SK-N-SH treated with all-trans-retinoic acid at 6 μM for 48 hours (cell line): ENCODE measurements around the gene RASL12.

ENCODE experiments used
- RARB ChIP-seq: fragments of 250-450 bp; sonication (Bioruptor Pico); IDR thresholded peaks from 2 replicates; pipeline ENCODE4 v1.8.0; 2021; ENCODE audit warnings: mild to moderate bottlenecking, moderate library complexity
- ZNF8 ChIP-seq: fragments of 450-650 bp; formaldehyde crosslinking; IDR thresholded peaks from 2 replicates; pipeline ENCODE4 v1.5.0; 2020; ENCODE audit warnings: mild to moderate bottlenecking, moderate library complexity

DNA sequence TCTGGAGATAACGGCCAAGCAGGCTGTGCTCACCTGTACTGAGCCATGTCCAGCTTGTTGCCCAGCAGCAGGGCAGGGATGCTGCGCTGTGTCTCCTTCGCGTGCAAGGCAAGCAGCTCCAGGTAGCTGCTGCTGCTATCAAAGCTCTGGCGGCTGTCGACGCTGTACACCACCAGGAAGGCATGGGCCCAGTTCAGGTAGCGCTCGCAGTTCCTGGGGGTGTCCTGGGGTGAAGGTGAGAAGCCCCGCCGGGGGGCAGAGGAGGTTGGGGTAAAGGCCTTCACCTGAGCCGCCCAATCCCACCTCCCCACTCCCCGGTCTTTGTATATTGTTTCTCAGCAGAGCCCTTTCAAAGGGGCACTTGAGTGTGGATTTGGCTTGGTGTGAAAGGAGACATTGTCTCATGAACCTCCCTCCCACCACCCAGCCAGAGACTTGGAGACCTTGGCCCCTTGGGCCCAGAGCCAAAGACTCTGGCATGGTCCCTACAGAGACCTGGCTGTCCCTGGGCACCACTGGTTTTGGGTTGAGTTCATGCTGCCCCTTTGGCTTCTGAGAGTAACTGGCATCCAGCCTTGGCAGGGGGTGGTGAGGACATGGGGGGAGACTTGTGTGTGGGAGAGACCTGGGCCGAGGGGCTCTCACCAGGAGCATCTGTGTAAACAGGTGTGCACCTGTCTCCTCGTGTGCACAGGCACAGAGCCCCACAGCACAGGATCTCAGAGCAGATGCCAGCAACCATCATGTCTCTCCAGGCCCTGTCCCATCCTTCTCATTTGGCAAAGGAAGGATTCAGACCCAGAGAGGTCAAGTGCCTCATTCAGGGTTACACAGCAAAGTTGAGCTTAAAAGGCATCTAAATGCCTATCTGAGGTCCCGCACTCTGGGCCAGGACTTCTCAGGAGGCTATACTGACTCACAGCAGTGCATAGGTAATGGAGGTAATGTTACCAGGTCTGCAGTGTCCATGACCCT lies 9.1 kb downstream of the RASL12 start:
- TF ChIP-seq RARB (CRISPR knock-in tag) (no peak), ZNF8 (CRISPR knock-in tag) (no peak)
